HCT116 (cell line): Measurements from ENCODE around the gene COL4A4. TPM values are rescaled to one million over a fixed set of nuclear protein-coding genes. Genes with fewer than 3 reads are reported as not detected.

ENCODE experiments used
- ATAC-seq: fragments of 200-7000 bp; cut with Tn5 transposase; 2 replicates; pipeline ENCODE4 v1.9.1; 2020; ENCODE audit warnings: mild to moderate bottlenecking, moderate library complexity
- BruUV-seq: library from RNA; stranded (reverse); fragments of 400-500 nt; replicated peaks from 2 replicates; lab custom pipeline; 2021; lab: Mats Ljungman, UMichigan
- CTCF ChIA-PET: fragments of 300-600 bp; sonication (Branson Sonifier 250); formaldehyde crosslinking; loops from one replicate; lab custom pipeline; 2021; ENCODE audit warnings: antibody characterized with exemption; lab: Charles Lee
- POLR2A ChIA-PET: fragments of 300-600, 350-600 bp; sonication (Branson Sonifier 250); formaldehyde crosslinking; loops from one replicate; lab custom pipeline; 2021; ENCODE audit warnings: antibody characterized with exemption; lab: Charles Lee
- RAD21 ChIA-PET, 2 experiments: fragments of 300-600 bp; sonication (Branson Sonifier 250); formaldehyde crosslinking; loops; one replicate each; lab custom pipeline; 2023; ENCODE audit warnings: low total read pairs in 2 of 2; ENCODE audit not compliant: uncharacterized antibody in 2 of 2, unreplicated experiment in 2 of 2, low non-redundant PET in 1 of 2; lab: Charles Lee
- DNase-seq: peaks from one replicate; pipeline ENCODE4 v3.0.0-alpha.2; 2010; ENCODE audit warnings: low read depth, low spot score
- H2AFZ ChIP-seq: fragments of 200-600 bp; shearing (Covaris generic), sonication (generic); 2 replicates; pipeline ENCODE4 v1.6.1; 2017; ENCODE audit warnings: low read depth, mixed run types, mixed read lengths, antibody characterized with exemption, low read length; ENCODE audit not compliant: poor library complexity, severe bottlenecking
- H3K27ac ChIP-seq: 2 replicates; pipeline ENCODE4 v1.5.1; 2012; ENCODE audit warnings: low read depth, low read length
- H3K27me3 ChIP-seq: fragments of 200-600 bp; sonication (generic); 2 replicates; pipeline ENCODE4 v1.6.1; 2016; ENCODE audit warnings: mixed run types, low read length, mixed read lengths; ENCODE audit not compliant: insufficient read depth
- H3K36me3 ChIP-seq, 2 experiments: fragments of 200-500 bp in 1 of 2; fragments of 200-600 bp in 1 of 2; sonication (Bioruptor generic) in 1 of 2; sonication (generic) in 1 of 2; 2 replicates each; pipeline versions ENCODE4 v1.5.1 to v1.6.1; 2014 to 2016; ENCODE audit warnings: low read length in 2 of 2, inconsistent platforms in 1 of 2, mixed read lengths in 1 of 2, mixed run types in 1 of 2; ENCODE audit not compliant: insufficient read depth in 2 of 2, control insufficient read depth in 1 of 2
- H3K4me1 ChIP-seq, 2 experiments: fragments of 200-600 bp in 1 of 2; sonication (generic) in 1 of 2; 2 replicates each; pipeline versions ENCODE4 v1.5.1 to v1.6.1; 2012 to 2017; ENCODE audit warnings: low read length in 2 of 2, inconsistent platforms in 1 of 2, mild to moderate bottlenecking in 1 of 2, mixed read lengths in 1 of 2, mixed run types in 1 of 2, moderate library complexity in 1 of 2; ENCODE audit not compliant: insufficient read depth in 2 of 2, control insufficient read depth in 1 of 2
- H3K4me2 ChIP-seq: fragments of 200-600 bp; sonication (generic); 2 replicates; pipeline ENCODE4 v1.6.1; 2017; ENCODE audit warnings: mixed run types, low read length, mixed read lengths
- H3K4me3 ChIP-seq, 2 experiments: fragments of 200-600 bp in 1 of 2; sonication (generic) in 1 of 2; replicated peaks in 1 of 2; 2 replicates each; pipeline ENCODE4 v1.5.1; 2011 to 2016; ENCODE audit warnings: low read length in 2 of 2, control low read depth in 1 of 2, low read depth in 1 of 2, mild to moderate bottlenecking in 1 of 2, mixed read lengths in 1 of 2, mixed run types in 1 of 2
- H3K79me2 ChIP-seq: fragments of 200-600 bp; sonication (generic); 2 replicates; pipeline ENCODE4 v1.6.1; 2017; ENCODE audit warnings: mild to moderate bottlenecking, mixed run types, low read length, moderate library complexity, mixed read lengths; ENCODE audit not compliant: insufficient read depth
- H3K9ac ChIP-seq: fragments of 200-600 bp; sonication (generic); 2 replicates; pipeline ENCODE4 v1.6.1; 2016; ENCODE audit warnings: low read length, mixed read lengths
- H3K9me2 ChIP-seq: fragments of 200-600 bp; sonication (generic), shearing (Covaris generic); 2 replicates; pipeline ENCODE4 v1.6.1; 2017; ENCODE audit warnings: mixed run types, mild to moderate bottlenecking, moderate library complexity; ENCODE audit not compliant: insufficient read depth
- H3K9me3 ChIP-seq, 2 experiments: fragments of 200-500 bp in 1 of 2; fragments of 200-600 bp in 1 of 2; sonication (Bioruptor generic) in 1 of 2; sonication (generic) in 1 of 2; 2 replicates each; pipeline ENCODE4 v1.6.1; 2014 to 2017; ENCODE audit warnings: low read length in 2 of 2, mixed read lengths in 2 of 2, inconsistent platforms in 1 of 2, low read depth in 1 of 2, mild to moderate bottlenecking in 1 of 2, mixed run types in 1 of 2, moderate library complexity in 1 of 2; ENCODE audit not compliant: control insufficient read depth in 1 of 2, insufficient read depth in 1 of 2
- H4K20me1 ChIP-seq: fragments of 200-600 bp; sonication (generic), shearing (Covaris generic); 2 replicates; pipeline ENCODE4 v1.6.1; 2017; ENCODE audit warnings: mixed run types, mild to moderate bottlenecking, moderate library complexity; ENCODE audit not compliant: insufficient read depth
- ATF3 ChIP-seq: IDR thresholded peaks from 2 replicates; pipeline ENCODE4 v1.6.1; 2012
- EZH2phosphoT487 ChIP-seq: fragments of 200-600 bp; IDR thresholded peaks from 2 replicates; pipeline ENCODE4 v1.6.1; 2018; ENCODE audit warnings: antibody characterized with exemption, borderline replicate concordance
- FOSL1 ChIP-seq: IDR thresholded peaks from 2 replicates; pipeline ENCODE4 v1.6.1; 2012; ENCODE audit warnings: low read depth
- POLR2AphosphoS5 ChIP-seq: IDR thresholded peaks from 2 replicates; pipeline ENCODE4 v1.6.1; 2011; ENCODE audit warnings: mild to moderate bottlenecking, low read depth, low read length, moderate library complexity
- SIN3A ChIP-seq: IDR thresholded peaks from 2 replicates; pipeline ENCODE4 v1.6.1; 2012; ENCODE audit warnings: low read depth
- YY1 ChIP-seq: IDR thresholded peaks from 2 replicates; pipeline ENCODE4 v1.6.1; 2011; ENCODE audit warnings: low read length, low read depth, moderate library complexity, mild to moderate bottlenecking; ENCODE audit not compliant: insufficient replicate concordance; ENCODE audit errors: extremely low read depth
- ZBTB33 ChIP-seq: IDR thresholded peaks from 2 replicates; pipeline ENCODE4 v1.6.1; 2011; ENCODE audit warnings: mild to moderate bottlenecking, low read length, moderate library complexity; ENCODE audit not compliant: insufficient replicate concordance; ENCODE audit errors: extremely low read depth
- ZNF274 ChIP-seq: fragments of 200-500 bp; sonication (Bioruptor generic); IDR thresholded peaks from 2 replicates; pipeline ENCODE4 v1.6.1; 2014; ENCODE audit warnings: mild to moderate bottlenecking, low read depth, low read length, inconsistent platforms
- intact Hi-C: fragments of 100-400 bp; cut with micrococcal nuclease; formaldehyde crosslinking; loops from 2 replicates; pipeline ENCODE4 v1.10.0; 2022
- total RNA-seq: library from RNA; stranded (reverse); gene quantifications from one replicate; pipeline ENCODE4 v1.2.1, GENCODE V29; 2021; ENCODE audit not compliant: unreplicated experiment

Gene COL4A4
- total RNA-seq, 1 experiment from 2014 or later: 5.9 TPM

GRCh38 chr2:227007940-227008339, 156.1 kb downstream of the COL4A4 start:
- no TSS peak for BruUV-seq
- no peaks in the 10 kb centered on the region for H3K9me2 ChIP-seq
- DNase-seq (no peak), ATAC-seq (no peak)
- RAD21 ChIA-PET: no interaction called here
- H3K79me2 ChIP-seq: no peaks in the 10 kb centered on the region
- peaks cover 0 to 13% of the 10 kb centered on the region in 2 experiments; a peak in 1 of 4 replicates for H3K4me1 ChIP-seq
- intact Hi-C loops: no loop called here
- CTCF ChIA-PET: no interaction called here
- no peak overlapping the region for H3K4me2 ChIP-seq
- no peak overlapping the region for H3K4me3 ChIP-seq
- no peaks in the 10 kb centered on the region for H4K20me1 ChIP-seq
- no peaks in the 10 kb centered on the region for H3K27me3 ChIP-seq
- no peak overlapping the region for H2AFZ ChIP-seq
- POLR2A ChIA-PET: no interaction called here
- no peaks in the 10 kb centered on the region for H3K9me3 ChIP-seq
- H3K27ac ChIP-seq: no peak overlapping the region
- H3K9ac ChIP-seq: no peak overlapping the region
- no peak for TF ChIP-seq ATF3
- TF ChIP-seq EZH2phosphoT487: no peak
- TF ChIP-seq FOSL1: no peak
- no peak for TF ChIP-seq POLR2AphosphoS5
- TF ChIP-seq SIN3A: no peak
- TF ChIP-seq YY1: no peak
- TF ChIP-seq ZBTB33: no peak
- TF ChIP-seq ZNF274: no peak
- 0 out of 4 replicates have a peak, but pooled peaks cover 0 to 5% of the 10 kb centered on the region in 2 experiments for H3K36me3 ChIP-seq
